ENCODE results near the gene PARD3. TPM values are rescaled to one million over a fixed set of nuclear protein-coding genes. Genes with fewer than 3 reads are reported as not detected.

The PARD3 gene
- polyA plus RNA-seq, 2 of the 4 experiments (the other 2 are of a cell fraction) = 110 to 200 TPM

GRCh38 chr10:34231441-34232180 is 583.5 kb downstream of the PARD3 start:
- ChIA-PET CTCF (interaction anchor here (0.5 kb wide), 1 partner anchor 380 kb away, joined by 3 read pairs; no protein-coding TSS in a partner anchor), POLR2A (no interaction called here)
- no peak for FAIRE-seq

GRCh38 chr10:34229917-34230316 is 585.2 kb downstream of the PARD3 start:
- DNase-seq (ENCODE audit: low read depth in 1 of 2, low spot score in 1 of 2) (no peak), ATAC-seq (no peak), FAIRE-seq (no peak)
- H3K27ac ChIP-seq = no peak overlapping the region
- peaks cover 7% of the 10 kb centered on the region for H3K9me3 ChIP-seq
- 70% methylated on average over 3 of the region's 3 CpGs for WGBS (ENCODE audit: missing lambda C conversion rate)
- POLR2A ChIA-PET = no interaction called here
- CTCF ChIA-PET = no interaction called here
- no peak for TF ChIP-seq TFCP2L1 (CRISPR knock-in tag; IDR thresholded peaks at IDR 0.05)
- no peak for TF ChIP-seq ZNF302 (CRISPR knock-in tag; IDR thresholded peaks at IDR 0.05)
- TF ChIP-seq CHD2 (IDR thresholded peaks at IDR 0.05; ENCODE audit: low read length, partially characterized antibody) = no peak
- no peak for TF ChIP-seq NR3C1 (IDR thresholded peaks at IDR 0.05)
- TF ChIP-seq KDM5A (IDR thresholded peaks at IDR 0.05) = no peak
- TF ChIP-seq SMC3 (IDR thresholded peaks at IDR 0.05) = no peak
- no peak for TF ChIP-seq RNF2 (IDR thresholded peaks at IDR 0.05; ENCODE audit: borderline replicate concordance, low read depth)
- no peak for TF ChIP-seq RARB (CRISPR knock-in tag; IDR thresholded peaks at IDR 0.05)
- no peak for TF ChIP-seq FOSB (CRISPR knock-in tag; IDR thresholded peaks at IDR 0.05)
- no peak for TF ChIP-seq NFE2L2 (conservative IDR thresholded peaks at IDR 0.05; ENCODE audit: low read length)
- no peak for TF ChIP-seq JUNB (IDR thresholded peaks at IDR 0.05)
- no peak for TF ChIP-seq CEBPB (IDR thresholded peaks at IDR 0.05)
- no peak overlapping the region for H3K4me3 ChIP-seq
- H3K4me2 ChIP-seq = no peak overlapping the region
- H3K4me1 ChIP-seq = peaks cover 20% of the 10 kb centered on the region

More at GRCh38 chr10:34231441-34232180, 583.5 kb downstream of the PARD3 start:
- TF ChIP-seq RNF2 (IDR thresholded peaks at IDR 0.05; ENCODE audit: borderline replicate concordance, low read depth) = no peak
- no peak for TF ChIP-seq REST (IDR thresholded peaks at IDR 0.05)
- TF ChIP-seq RARB (CRISPR knock-in tag; IDR thresholded peaks at IDR 0.05) = no peak
- TF ChIP-seq ESRRA (IDR thresholded peaks at IDR 0.05; ENCODE audit: borderline replicate concordance, low read length) = no peak
- no peak for TF ChIP-seq FOSB (CRISPR knock-in tag; IDR thresholded peaks at IDR 0.05)
- no peak for TF ChIP-seq ZFP36 (IDR thresholded peaks at IDR 0.05; ENCODE audit: borderline replicate concordance, partially characterized antibody)
- no peak for TF ChIP-seq SMC3 (IDR thresholded peaks at IDR 0.05)
- TF ChIP-seq ATOH8 (CRISPR knock-in tag; IDR thresholded peaks at IDR 0.05; ENCODE audit: low read depth) = no peak
- no peak for TF ChIP-seq HOXA7 (CRISPR knock-in tag; IDR thresholded peaks at IDR 0.05)
- no peak for TF ChIP-seq MAZ (IDR thresholded peaks at IDR 0.05; ENCODE audit: borderline replicate concordance, low read depth, low read length)
- TF ChIP-seq EHMT2 (IDR thresholded peaks at IDR 0.05; ENCODE audit: low read depth) = no peak
- TF ChIP-seq CHD4 (IDR thresholded peaks at IDR 0.05; ENCODE audit: borderline replicate concordance) = no peak
- no peak for TF ChIP-seq TFCP2L1 (CRISPR knock-in tag; IDR thresholded peaks at IDR 0.05)
- no peak for TF ChIP-seq ELK1 (IDR thresholded peaks at IDR 0.05; ENCODE audit: low read depth, low read length)
- TF ChIP-seq MYC (IDR thresholded peaks at IDR 0.05; ENCODE audit: borderline replicate concordance, low read length) = no peak
- TF ChIP-seq MAX (IDR thresholded peaks at IDR 0.05) = no peak
- no peak overlapping the region for H3K4me3 ChIP-seq
- 92% methylated on average over 11 of the region's 11 CpGs for WGBS (ENCODE audit: missing lambda C conversion rate)
- DNase-seq (ENCODE audit: low read depth in 1 of 2, low spot score in 1 of 2) = no peak
- no peak for ATAC-seq
- H3K4me2 ChIP-seq = no peak overlapping the region
- peaks cover 7% of the 10 kb centered on the region for H3K9me3 ChIP-seq
- H3K27ac ChIP-seq = 0 out of 6 replicates have a peak overlapping the region, but pooled peaks of 1 of the 2 experiments have one; percentile 8
- H3K4me1 ChIP-seq = peaks cover 12% of the 10 kb centered on the region; the same call in 2 of the 3 replicates

Data from A549 (cell line).